Left forelimb (tissue), 1 donor: ENCODE measurements around the gene JARID2.

Source experiments
- DNase-seq: peaks from one replicate; pipeline ENCODE4 v3.0.0-alpha.2; 2018; ENCODE audit warnings: low spot score

The JARID2 gene

GRCh38 chr6:15376900-15377487 lies 131.1 kb downstream of the JARID2 start:
- DNase-seq, result no peak

GRCh38 chr6:15378272-15378671 lies 132.4 kb downstream of the JARID2 start:
- no peak for DNase-seq

DNA sequence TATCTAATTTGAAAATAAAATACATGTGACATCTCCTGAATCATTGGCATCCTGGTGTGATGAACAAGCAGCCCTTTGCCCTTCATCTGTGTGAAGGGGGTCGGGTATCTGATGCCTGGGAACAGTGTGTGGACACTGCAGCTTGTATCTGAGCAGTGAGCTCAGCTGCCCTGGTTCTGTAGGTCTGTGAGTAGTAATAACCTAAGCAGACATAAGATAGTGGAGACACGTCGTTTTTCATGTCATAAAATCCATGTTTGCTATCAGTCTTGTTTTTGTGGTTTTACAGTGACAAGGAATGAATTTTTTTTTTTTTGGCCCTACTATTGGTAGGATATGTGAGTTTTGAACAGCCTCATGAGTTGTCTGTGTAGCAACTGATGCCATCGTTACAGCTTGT lies 133.0 kb downstream of the JARID2 start:
- DNase-seq, result no peak

- DNase-seq, result no peak
Measured at GRCh38 chr6:15380351-15380750, 134.5 kb downstream of the JARID2 start.

GRCh38 chr6:15382089-15382488 lies 136.2 kb downstream of the JARID2 start:
- no peak for DNase-seq

GRCh38 chr6:15382712-15383111 lies 136.8 kb downstream of the JARID2 start:
- no peak for DNase-seq

- no peak for DNase-seq
Measured at GRCh38 chr6:15384901-15385300, 139.0 kb downstream of the JARID2 start.

DNA sequence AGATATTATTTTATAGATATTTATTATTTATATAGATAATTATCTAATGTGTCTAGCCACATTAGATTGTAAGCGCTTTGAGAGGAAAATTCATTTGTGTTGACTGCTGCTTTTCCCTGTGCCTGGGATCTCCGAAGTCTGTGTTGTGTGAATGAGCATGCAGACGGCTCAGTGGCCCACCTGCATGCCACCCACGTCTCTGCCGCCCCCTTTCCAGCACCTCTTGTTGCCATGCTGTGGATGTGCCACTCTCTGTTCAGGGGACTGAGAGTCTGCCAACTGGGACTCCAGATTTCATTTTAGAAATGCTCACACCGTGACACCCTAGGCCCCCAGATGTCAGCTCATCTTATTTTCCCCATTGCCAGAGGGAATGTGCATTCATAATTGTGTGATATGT lies 139.7 kb downstream of the JARID2 start:
- no peak for DNase-seq

DNA sequence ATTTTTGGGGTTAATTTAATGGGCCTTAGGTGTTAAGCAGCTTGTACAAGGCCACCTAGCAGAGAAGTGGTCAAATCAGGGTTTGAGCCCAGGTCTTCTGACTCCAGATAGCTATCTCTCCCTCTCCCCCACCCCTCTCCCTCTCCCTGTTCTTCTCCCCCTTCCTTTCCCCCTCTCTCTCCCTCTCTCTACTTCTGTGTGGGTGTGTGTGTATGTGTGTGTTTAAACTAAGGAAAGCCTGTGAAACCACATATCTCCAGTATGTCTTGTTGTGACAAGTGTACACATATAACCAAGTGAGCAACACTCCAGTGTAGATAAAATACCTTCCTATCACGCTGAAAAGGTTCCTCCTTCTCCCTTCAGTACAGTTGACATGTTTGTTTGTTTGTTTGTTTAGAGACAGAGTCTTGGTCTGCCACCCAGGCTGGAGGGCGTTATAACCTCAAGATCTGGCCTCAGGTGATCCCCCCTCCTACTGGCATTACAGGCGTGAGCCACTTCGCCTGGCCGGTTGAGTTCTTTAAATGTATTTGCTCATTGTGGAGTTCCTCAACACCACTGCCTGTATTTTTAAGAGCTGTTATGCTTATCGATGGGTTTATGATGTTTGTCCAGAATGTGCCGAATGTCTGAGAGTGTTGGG lies 140.4 kb downstream of the JARID2 start:
- DNase-seq, result no peak

DNA sequence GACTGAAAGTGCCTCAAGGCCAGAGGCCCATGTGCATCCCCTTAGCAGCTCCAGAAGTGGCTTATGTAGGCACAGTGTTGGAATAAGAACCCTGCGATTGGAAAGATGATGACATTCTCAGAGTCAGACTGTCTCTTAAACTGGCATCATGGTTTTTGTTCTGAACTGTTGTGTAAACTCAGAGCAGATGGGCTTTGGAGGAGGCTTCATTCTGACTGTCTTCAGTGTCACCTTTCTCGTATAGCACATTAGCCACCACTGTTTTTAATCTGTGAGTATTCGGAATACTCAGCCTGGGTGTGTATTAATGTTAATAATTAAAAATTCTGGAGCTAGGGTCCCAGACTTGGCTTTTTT lies 140.9 kb downstream of the JARID2 start:
- DNase-seq, result no peak

DNA sequence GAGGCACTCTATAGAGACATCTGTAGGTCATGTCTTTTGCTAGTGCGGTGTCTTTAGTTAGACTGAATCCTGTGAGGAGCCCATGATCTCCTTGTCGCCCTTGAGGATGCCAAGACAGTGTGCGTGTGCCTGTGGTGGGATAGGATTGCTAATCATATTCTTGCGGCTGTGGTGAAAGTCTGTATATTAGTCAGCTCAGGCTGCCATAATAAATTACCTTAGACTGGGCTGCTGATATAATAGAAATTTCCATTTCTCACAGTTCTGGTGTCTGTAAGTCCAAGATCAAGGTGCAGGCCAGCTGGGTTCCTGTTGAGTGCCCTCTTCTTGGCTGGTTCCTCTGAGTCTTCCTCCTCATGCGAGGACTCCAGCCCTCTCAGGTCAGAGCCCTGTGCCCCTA lies 141.2 kb downstream of the JARID2 start:
- DNase-seq, result no peak

- no peak for DNase-seq
Measured at GRCh38 chr6:15389084-15389764, 143.4 kb downstream of the JARID2 start.

DNA sequence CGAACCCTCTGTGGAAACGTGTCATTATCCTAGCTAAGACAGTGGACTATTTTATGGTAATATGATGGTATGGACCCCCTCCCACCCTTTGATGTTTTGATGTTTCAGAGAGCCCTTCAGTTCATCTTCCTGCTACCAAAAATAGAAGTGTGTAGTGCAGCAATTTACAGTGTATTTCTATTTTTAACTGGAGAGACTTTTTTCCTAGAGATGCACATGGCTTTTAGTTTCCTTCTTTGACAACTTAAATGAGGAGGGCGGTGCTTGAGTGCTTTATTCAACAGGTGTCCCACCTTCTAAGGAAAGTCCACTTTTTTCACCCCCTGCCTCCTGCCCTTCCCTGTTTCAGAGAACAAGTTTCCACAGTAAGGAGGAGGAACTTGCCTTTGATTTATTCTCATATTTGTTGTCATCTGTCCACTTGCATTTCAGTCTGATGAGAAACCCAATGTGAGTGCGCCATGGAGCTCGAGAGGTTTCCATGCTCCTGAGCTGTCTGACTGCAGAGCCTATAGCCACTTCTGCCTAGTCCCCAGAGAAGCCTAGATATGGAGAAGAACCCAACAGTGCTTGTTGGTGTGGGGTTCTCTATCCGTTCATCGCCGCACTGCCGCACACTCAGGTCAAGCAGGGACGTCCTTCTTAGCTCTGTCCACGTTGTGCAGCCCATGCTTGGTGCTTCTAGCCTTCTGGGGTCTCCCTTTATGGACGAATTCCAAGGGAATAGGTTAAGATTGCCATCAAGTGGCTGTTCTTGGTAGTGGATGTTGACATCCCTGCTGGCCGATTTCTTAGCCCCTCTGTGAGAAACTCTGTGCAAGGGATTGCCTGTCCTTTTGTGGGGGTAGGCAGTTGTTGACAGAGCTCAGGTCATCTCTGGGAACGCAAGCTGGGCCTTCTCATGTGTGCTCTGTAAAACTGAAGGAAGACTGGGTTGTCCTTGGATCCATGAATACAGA lies 144.2 kb downstream of the JARID2 start:
- DNase-seq, result peak; percentile 67

GRCh38 chr6:15391500-15391899 lies 145.6 kb downstream of the JARID2 start:
- DNase-seq, result no peak

DNA sequence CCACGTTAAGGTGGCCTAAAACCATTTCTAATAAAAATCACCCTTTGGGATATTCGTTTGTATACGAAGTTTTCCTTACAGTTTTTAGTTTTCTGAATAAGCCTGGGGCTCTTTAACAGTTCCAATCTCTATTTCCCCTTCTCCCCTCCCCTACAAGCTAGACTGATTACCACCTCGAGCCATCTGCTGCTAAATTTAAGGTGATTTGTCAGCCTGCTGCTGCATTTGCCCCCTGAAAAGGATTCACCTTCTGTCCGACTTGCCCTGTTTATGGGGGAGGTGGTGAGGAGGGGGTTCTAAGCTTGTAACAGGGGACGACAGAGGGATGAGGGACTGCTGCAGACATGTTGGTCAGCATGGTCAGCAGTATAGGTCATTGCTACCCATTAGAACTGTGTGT lies 146.3 kb downstream of the JARID2 start:
- no peak for DNase-seq

- DNase-seq, result no peak
Measured at GRCh38 chr6:15393605-15394004, 147.7 kb downstream of the JARID2 start.

- DNase-seq, result no peak
Measured at GRCh38 chr6:15395087-15395486, 149.2 kb downstream of the JARID2 start.

DNA sequence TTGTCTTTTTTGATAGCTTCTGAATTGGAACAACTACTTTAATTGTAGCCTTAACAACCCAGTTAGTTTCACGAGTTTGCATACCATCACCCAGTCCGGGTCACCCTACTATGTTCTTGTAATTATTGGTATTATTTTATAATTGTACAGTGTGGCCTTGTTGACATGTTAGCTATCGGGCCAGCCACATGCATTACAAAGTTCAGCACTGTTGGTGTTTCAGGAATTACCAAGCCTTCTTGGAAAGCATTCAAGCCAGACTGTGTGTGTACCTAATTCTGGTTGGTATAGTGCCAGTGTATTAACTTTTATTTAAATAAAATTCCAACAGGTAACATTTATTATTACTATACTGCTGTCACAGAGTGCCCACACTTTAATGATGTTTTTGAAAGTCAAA lies 150.9 kb downstream of the JARID2 start:
- DNase-seq, result no peak

GRCh38 chr6:15398633-15399275 lies 152.9 kb downstream of the JARID2 start:
- DNase-seq, result no peak

GRCh38 chr6:15399641-15400470 lies 154.0 kb downstream of the JARID2 start:
- peak; percentile 83 for DNase-seq

- DNase-seq, result peak; percentile 72
Measured at GRCh38 chr6:15400572-15401004, 154.7 kb downstream of the JARID2 start.
